ENCODE measurements around the gene TRERF1.

TRERF1 gene

GRCh38 chr6:42297661-42298060, 154.1 kb downstream of the TRERF1 start:
- DNase-seq, result no peak

GRCh38 chr6:42296614-42297013, 155.1 kb downstream of the TRERF1 start:
- DNase-seq, result no peak

GRCh38 chr6:42295677-42296076, 156.0 kb downstream of the TRERF1 start:
- DNase-seq, result no peak

GRCh38 chr6:42295181-42295580, 156.5 kb downstream of the TRERF1 start:
- DNase-seq, result no peak

GRCh38 chr6:42294759-42295158, 157.0 kb downstream of the TRERF1 start:
- no peak for DNase-seq

- DNase-seq, result no peak
Measured at GRCh38 chr6:42293386-42293977, 158.2 kb downstream of the TRERF1 start.

GRCh38 chr6:42292004-42292740, 159.6 kb downstream of the TRERF1 start:
- DNase-seq, result no peak

- DNase-seq, result no peak
Measured at GRCh38 chr6:42287756-42288155, 164.0 kb downstream of the TRERF1 start.

- peak; percentile 18 to 35 for DNase-seq
Measured at GRCh38 chr6:42281570-42281969, 170.2 kb downstream of the TRERF1 start.

- no peak for DNase-seq
Measured at GRCh38 chr6:42280966-42281533, 170.7 kb downstream of the TRERF1 start.

- DNase-seq, result no peak
Measured at GRCh38 chr6:42279966-42280629, 171.6 kb downstream of the TRERF1 start.

- DNase-seq, result no peak
Measured at GRCh38 chr6:42279144-42279781, 172.5 kb downstream of the TRERF1 start.

GRCh38 chr6:42278131-42278853, 173.4 kb downstream of the TRERF1 start:
- peak; percentile 12 to 28 for DNase-seq

GRCh38 chr6:42276034-42276890, 175.5 kb downstream of the TRERF1 start:
- no peak for DNase-seq

GRCh38 chr6:42275376-42276033, 176.2 kb downstream of the TRERF1 start:
- no peak for DNase-seq

GRCh38 chr6:42274898-42275297, 176.8 kb downstream of the TRERF1 start:
- no peak for DNase-seq

GRCh38 chr6:42271834-42272805, 179.6 kb downstream of the TRERF1 start:
- no peak for DNase-seq

GRCh38 chr6:42269974-42270510, 181.7 kb downstream of the TRERF1 start:
- no peak for DNase-seq

GRCh38 chr6:42269553-42269952, 182.2 kb downstream of the TRERF1 start:
- no peak for DNase-seq

GRCh38 chr6:42268835-42269204, 182.9 kb downstream of the TRERF1 start:
- DNase-seq, result no peak
